ENCODE measurements around the gene MAN2A1.

MAN2A1 gene

GRCh38 chr5:109674596-109674995 is 15.1 kb upstream of the MAN2A1 start:
- no peak for TF ChIP-seq CTCF (conservative IDR thresholded peaks at IDR 0.05; ENCODE audit: control insufficient read depth, insufficient read depth, low read depth, low read length)
- H3K4me3 ChIP-seq (ENCODE audit: control insufficient read depth, low read depth, low read length), result no peak overlapping the region
- DNase-seq (ENCODE audit: low read depth), result no peak

- no peak for TF ChIP-seq CTCF (conservative IDR thresholded peaks at IDR 0.05; ENCODE audit: control insufficient read depth, insufficient read depth, low read depth, low read length)
- H3K4me3 ChIP-seq (ENCODE audit: control insufficient read depth, low read depth, low read length), result no peak overlapping the region
These were observed 12.8 kb upstream of the MAN2A1 start for GRCh38 chr5:109676920-109677319.

GRCh38 chr5:109678447-109678846 is 11.3 kb upstream of the MAN2A1 start:
- H3K4me3 ChIP-seq (ENCODE audit: control insufficient read depth, low read depth, low read length), result no peak overlapping the region
- TF ChIP-seq CTCF (conservative IDR thresholded peaks at IDR 0.05; ENCODE audit: control insufficient read depth, insufficient read depth, low read depth, low read length), result no peak
- DNase-seq (ENCODE audit: low read depth), result no peak

More at GRCh38 chr5:109676920-109677319, 12.8 kb upstream of the MAN2A1 start:
- peak; percentile 44 for DNase-seq (ENCODE audit: low read depth)

GRCh38 chr5:109681763-109682162 is 8.0 kb upstream of the MAN2A1 start:
- no peak overlapping the region for H3K4me3 ChIP-seq (ENCODE audit: control insufficient read depth, low read depth, low read length)
- no peak for DNase-seq (ENCODE audit: low read depth)
- no peak for TF ChIP-seq CTCF (conservative IDR thresholded peaks at IDR 0.05; ENCODE audit: control insufficient read depth, insufficient read depth, low read depth, low read length)

GRCh38 chr5:109682383-109682782 is 7.3 kb upstream of the MAN2A1 start:
- no peak overlapping the region for H3K4me3 ChIP-seq (ENCODE audit: control insufficient read depth, low read depth, low read length)
- DNase-seq (ENCODE audit: low read depth), result no peak
- no peak for TF ChIP-seq CTCF (conservative IDR thresholded peaks at IDR 0.05; ENCODE audit: control insufficient read depth, insufficient read depth, low read depth, low read length)

GRCh38 chr5:109685916-109686315 is 3.8 kb upstream of the MAN2A1 start:
- no peak for TF ChIP-seq CTCF (conservative IDR thresholded peaks at IDR 0.05; ENCODE audit: control insufficient read depth, insufficient read depth, low read depth, low read length)
- DNase-seq (ENCODE audit: low read depth), result no peak
- no peak overlapping the region for H3K4me3 ChIP-seq (ENCODE audit: control insufficient read depth, low read depth, low read length)

GRCh38 chr5:109688630-109688969 is 1.1 kb upstream of the MAN2A1 start:
- H3K4me3 ChIP-seq (ENCODE audit: control insufficient read depth, low read depth, low read length), result peak overlapping the region; percentile 52
- peak; percentile 47 for TF ChIP-seq CTCF (conservative IDR thresholded peaks at IDR 0.05; ENCODE audit: control insufficient read depth, insufficient read depth, low read depth, low read length)
- peak; percentile 63 for DNase-seq (ENCODE audit: low read depth)
